Measurements from ENCODE around the gene TLR9. TPM values are rescaled to one million over a fixed set of nuclear protein-coding genes. Genes with fewer than 3 reads are reported as not detected.

TLR9 gene
- total RNA-seq, 1 donor from 2014 or later = 0.12 TPM

- DNase-seq (ENCODE audit: low spot score) = no peak
- Mint-ChIP-seq H3K27me3 (ENCODE audit: low read depth) (no peaks in the 10 kb centered on the region), H3K4me3 (ENCODE audit: unreplicated experiment) (no peak overlapping the region), H3K27ac (ENCODE audit: unreplicated experiment) (no peak overlapping the region), H3K4me1 (ENCODE audit: low read depth) (peaks cover 14% of the 10 kb centered on the region), H3K36me3 (ENCODE audit: low read depth) (peaks cover 30% of the 10 kb centered on the region), H3K9me3 (ENCODE audit: low read depth) (no peaks in the 10 kb centered on the region)
- TF ChIP-seq CTCF (IDR thresholded peaks at IDR 0.05) = peak; percentile 85
Observed at GRCh38 chr3:52231502-52232278, 6.2 kb upstream of the TLR9 start.

- no peak for DNase-seq (ENCODE audit: low spot score)
- Mint-ChIP-seq H3K27me3 (ENCODE audit: low read depth) (no peaks in the 10 kb centered on the region), H3K9me3 (ENCODE audit: low read depth) (no peaks in the 10 kb centered on the region), H3K4me3 (ENCODE audit: unreplicated experiment) (no peak overlapping the region), H3K4me1 (ENCODE audit: low read depth) (peaks cover 7% of the 10 kb centered on the region), H3K27ac (ENCODE audit: unreplicated experiment) (no peak overlapping the region), H3K36me3 (ENCODE audit: low read depth) (peaks cover 30% of the 10 kb centered on the region)
- TF ChIP-seq CTCF (IDR thresholded peaks at IDR 0.05) = no peak
Observed at GRCh38 chr3:52230889-52231499, 5.5 kb upstream of the TLR9 start.

GRCh38 chr3:52230461-52230860, 5.0 kb upstream of the TLR9 start:
- Mint-ChIP-seq H3K36me3 (ENCODE audit: low read depth) (peaks cover 30% of the 10 kb centered on the region), H3K9me3 (ENCODE audit: low read depth) (no peaks in the 10 kb centered on the region), H3K27ac (ENCODE audit: unreplicated experiment) (no peak overlapping the region), H3K27me3 (ENCODE audit: low read depth) (no peaks in the 10 kb centered on the region), H3K4me3 (ENCODE audit: unreplicated experiment) (no peak overlapping the region), H3K4me1 (ENCODE audit: low read depth) (peaks cover 2% of the 10 kb centered on the region)
- no peak for TF ChIP-seq CTCF (IDR thresholded peaks at IDR 0.05)
- DNase-seq (ENCODE audit: low spot score) = no peak

DNA sequence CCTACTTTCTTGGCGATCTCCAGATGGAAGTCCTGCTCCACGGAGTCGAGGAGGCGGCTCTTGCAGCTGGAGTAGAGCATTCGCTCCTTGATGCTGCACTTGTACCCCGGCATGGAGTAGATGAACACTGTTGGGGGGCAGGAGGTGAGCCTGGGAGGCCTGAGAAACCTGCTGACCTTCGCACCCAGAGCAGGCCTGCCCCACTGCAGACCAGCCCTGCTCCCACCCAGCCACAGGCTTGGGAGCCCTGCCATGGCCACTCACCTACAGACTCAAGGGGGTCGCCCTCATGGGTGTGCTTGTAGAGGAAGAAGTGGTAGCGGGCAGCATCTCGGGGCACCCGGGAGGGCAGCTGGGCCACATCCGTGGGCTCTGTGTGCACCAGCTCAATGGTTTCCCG, 4.2 kb upstream of the TLR9 start:
- TF ChIP-seq CTCF (IDR thresholded peaks at IDR 0.05) = no peak
- DNase-seq (ENCODE audit: low spot score) = no peak
- H3K9me3 Mint-ChIP-seq (ENCODE audit: low read depth) = no peaks in the 10 kb centered on the region
- H3K36me3 Mint-ChIP-seq (ENCODE audit: low read depth) = peaks cover 30% of the 10 kb centered on the region
- no peaks in the 10 kb centered on the region for H3K27me3 Mint-ChIP-seq (ENCODE audit: low read depth)
- H3K4me1 Mint-ChIP-seq (ENCODE audit: low read depth) = no peaks in the 10 kb centered on the region
- H3K27ac Mint-ChIP-seq (ENCODE audit: unreplicated experiment) = no peak overlapping the region
- H3K4me3 Mint-ChIP-seq (ENCODE audit: unreplicated experiment) = no peak overlapping the region

GRCh38 chr3:52228751-52229291, 3.4 kb upstream of the TLR9 start:
- Mint-ChIP-seq H3K27me3 (ENCODE audit: low read depth) (no peaks in the 10 kb centered on the region), H3K9me3 (ENCODE audit: low read depth) (no peaks in the 10 kb centered on the region), H3K27ac (ENCODE audit: unreplicated experiment) (no peak overlapping the region), H3K4me3 (ENCODE audit: unreplicated experiment) (no peak overlapping the region), H3K36me3 (ENCODE audit: low read depth) (peaks cover 26% of the 10 kb centered on the region), H3K4me1 (ENCODE audit: low read depth) (no peaks in the 10 kb centered on the region)
- no peak for TF ChIP-seq CTCF (IDR thresholded peaks at IDR 0.05)
- no peak for DNase-seq (ENCODE audit: low spot score)

Data from chondrocyte (in vitro differentiated cells).